Right lobe of liver (tissue), 6 donors: ENCODE results near the gene EPHA3. TPM values are rescaled to one million over a fixed set of nuclear protein-coding genes. Genes with fewer than 3 reads are reported as not detected.

Experiments
- ATAC-seq, 4 donors: fragments of 200-7000 bp; cut with Tn5 transposase; one replicate each; pipeline ENCODE4 v1.9.1; 2020; ENCODE audit warnings: mild to moderate bottlenecking in 4 of 4, moderate library complexity in 4 of 4
- DNase-seq, 3 donors: peaks; one replicate each; pipeline ENCODE4 v3.0.0-alpha.2; 2020
- H3K27ac ChIP-seq, 3 donors: fragments of 200-600 bp; one replicate each; pipeline ENCODE4 v1.8.0; 2022
- H3K27me3 ChIP-seq, 2 donors: fragments of 200-600 bp; one replicate each; pipeline ENCODE4 v1.8.0; 2022
- H3K36me3 ChIP-seq, 4 donors: fragments of 200-600 bp; sonication (generic) in 1 of 4; one replicate each; pipeline versions ENCODE4 v1.5.1 to v1.8.0; 2017 to 2022; ENCODE audit warnings: control low read depth in 1 of 4
- H3K4me1 ChIP-seq, 4 donors: fragments of 200-600 bp; sonication (generic) in 1 of 4; one replicate each; pipeline versions ENCODE4 v1.5.1 to v1.8.0; 2017 to 2022; ENCODE audit warnings: control low read depth in 1 of 4
- H3K4me3 ChIP-seq, 3 donors: fragments of 200-600 bp; one replicate each; pipeline ENCODE4 v1.8.0; 2022
- H3K9me3 ChIP-seq, 4 donors: fragments of 200-600 bp; sonication (generic) in 1 of 4; one replicate each; pipeline versions ENCODE4 v1.5.1 to v1.8.0; 2017 to 2022; ENCODE audit warnings: control low read depth in 1 of 4
- CTCF ChIP-seq, 4 donors: fragments of 200-600 bp in 3 of 4; fragments of 450-650 bp in 1 of 4; IDR thresholded peaks; one replicate each; pipeline versions ENCODE4 v1.5.1 to v1.8.0; 2016 to 2022; ENCODE audit warnings: antibody characterized with exemption in 4 of 4, mild to moderate bottlenecking in 2 of 4
- POLR2A ChIP-seq: fragments of 450-650 bp; IDR thresholded peaks from one replicate; pipeline ENCODE4 v1.6.1; 2017; ENCODE audit warnings: antibody characterized with exemption, mild to moderate bottlenecking
- WGBS: methylation state at CpG from one replicate; pipeline ENCODE4 v1.1.6; 2018; ENCODE audit warnings: low coverage, low lambda C conversion rate; ENCODE audit not compliant: insufficient coverage; ENCODE audit errors: missing lambda C conversion rate; 5-methylcytosine and 5-hydroxymethylcytosine counted together
- intact Hi-C, 2 donors: fragments of 100-400 bp; cut with DNase I; formaldehyde crosslinking; loops; one replicate each; pipeline versions ENCODE4 v1.11.2 to v1.14.1; 2022
- total RNA-seq, 6 experiments: library from RNA; depleted of rRNA in 2 of 6; stranded (reverse); fragments of >200 nt in 2 of 6; fragmentation: NEBNext Ultra II Directional in 3 of 6; extraction: Animal tissue kit (Norgen Biotek cat#: 25700) in 3 of 6; gene quantifications; one replicate each; pipeline versions ENCODE4 v1.1.0 to v1.2.4, GENCODE V29; 2016 to 2023
- donor health status: DM: no; HTN: yes; CAD: no.
- donor health status: DM: no; HTN: no; CAD: no.
- donor health status: DM: no; HTN: no; CAD: no.
- donor health status: DM: no; HTN: yes; CAD: no.
- donor health status: DM: no; HTN: yes; CAD: no.

The EPHA3 gene
- total RNA-seq, 6 experiments from 2014 or later: 0.95 to 2.9 (median 1.5) TPM

GRCh38 chr3:89164774-89165173 lies 57.4 kb downstream of the EPHA3 start:
- H3K27me3 ChIP-seq: no peaks in the 10 kb centered on the region
- no peaks in the 10 kb centered on the region for H3K4me1 ChIP-seq
- intact Hi-C loops: no loop called here
- TF ChIP-seq CTCF (IDR thresholded peaks at IDR 0.05) (no peak), POLR2A (no peak)
- H3K27ac ChIP-seq: no peak overlapping the region
- ATAC-seq (no peak), DNase-seq (no peak)
- H3K4me3 ChIP-seq: no peak overlapping the region
- no peaks in the 10 kb centered on the region for H3K9me3 ChIP-seq
- H3K36me3 ChIP-seq: no peaks in the 10 kb centered on the region

GRCh38 chr3:89165636-89166263 lies 58.3 kb downstream of the EPHA3 start:
- H3K4me3 ChIP-seq: no peak overlapping the region
- no peak for DNase-seq
- intact Hi-C loops: no loop called here
- H3K36me3 ChIP-seq: no peaks in the 10 kb centered on the region
- TF ChIP-seq CTCF (IDR thresholded peaks at IDR 0.05) (no peak), POLR2A (no peak)
- no peaks in the 10 kb centered on the region for H3K9me3 ChIP-seq
- 36% methylated on average over 9 of the region's 9 CpGs for WGBS
- ATAC-seq: no peak
- no peak overlapping the region for H3K27ac ChIP-seq
- no peaks in the 10 kb centered on the region for H3K4me1 ChIP-seq
- no peaks in the 10 kb centered on the region for H3K27me3 ChIP-seq

- Histone ChIP-seq H3K36me3 (no peaks in the 10 kb centered on the region), H3K27me3 (no peaks in the 10 kb centered on the region), H3K4me3 (no peak overlapping the region), H3K27ac (no peak overlapping the region), H3K9me3 (no peaks in the 10 kb centered on the region), H3K4me1 (no peaks in the 10 kb centered on the region)
- WGBS: 63% methylated on average over 9 of the region's 9 CpGs
- no peak for ATAC-seq
- DNase-seq: no peak
- TF ChIP-seq CTCF (IDR thresholded peaks at IDR 0.05) (no peak), POLR2A (no peak)
- intact Hi-C loops: no loop called here
These were observed 64.5 kb downstream of the EPHA3 start for GRCh38 chr3:89171687-89172545.

GRCh38 chr3:89173546-89173945 lies 66.1 kb downstream of the EPHA3 start:
- no peak for TF ChIP-seq CTCF (IDR thresholded peaks at IDR 0.05)
- no peak for TF ChIP-seq POLR2A
- intact Hi-C loops: no loop called here
- Histone ChIP-seq H3K4me3 (no peak overlapping the region), H3K27me3 (no peaks in the 10 kb centered on the region), H3K9me3 (no peaks in the 10 kb centered on the region), H3K36me3 (no peaks in the 10 kb centered on the region), H3K27ac (no peak overlapping the region), H3K4me1 (no peaks in the 10 kb centered on the region)
- ATAC-seq: no peak
- no peak for DNase-seq
